ENCODE measurements around the gene GNB2. TPM values are rescaled to one million over a fixed set of nuclear protein-coding genes. Genes with fewer than 3 reads are reported as not detected.
A peak's percentile ranks its signal among the peaks of the same experiment; 100 is the strongest.
"Not testable (repeated sequence)": the region's sequence is repeated elsewhere in the genome, so short reads cannot be mapped to it uniquely, and the experiment has no call there.

The GNB2 gene
- total RNA-seq, 1 donor from 2014 or later: 61.2 TPM

- DNase-seq (ENCODE audit: low read depth in 2 of 2): peak; percentile 28 to 75
Observed at GRCh38 chr7:100694098-100694745, 20.7 kb downstream of the GNB2 start, which contains the start of gene GIGYF1. Gene GIGYF1, minus strand, starts transcription at chr7:100694250. Its CDS starts 6,012 bp downstream, at chr7:100688238.

- no peak for DNase-seq (ENCODE audit: low read depth in 2 of 2)
Observed at GRCh38 chr7:100696123-100696521, 22.6 kb downstream of the GNB2 start.

DNA sequence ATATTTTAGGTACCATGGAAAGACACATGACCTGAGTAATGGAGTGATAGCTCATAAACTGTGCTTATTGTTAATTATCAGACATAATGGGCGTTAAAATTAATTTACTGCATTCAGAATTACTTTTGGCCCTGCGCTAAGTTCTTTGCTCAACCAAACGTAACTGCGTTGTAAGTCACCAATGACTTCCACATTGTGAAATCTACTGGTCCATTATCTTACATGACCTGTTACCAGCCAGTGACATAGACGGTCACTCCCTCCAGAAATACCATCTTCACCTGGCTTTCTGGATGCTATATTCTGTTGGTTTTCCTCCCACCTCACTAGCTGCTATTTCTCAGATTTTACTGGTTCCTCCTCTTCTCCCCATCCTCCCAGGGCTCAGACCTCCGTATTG lies 25.5 kb downstream of the GNB2 start:
- DNase-seq (ENCODE audit: low read depth in 2 of 2): no peak

GRCh38 chr7:100701089-100701488 lies 27.5 kb downstream of the GNB2 start:
- not testable (repeated sequence) for DNase-seq (ENCODE audit: low read depth in 2 of 2)

GRCh38 chr7:100705320-100705752 lies 31.8 kb downstream of the GNB2 start:
- peak; percentile 35 to 73 for DNase-seq (ENCODE audit: low read depth in 2 of 2)

DNA sequence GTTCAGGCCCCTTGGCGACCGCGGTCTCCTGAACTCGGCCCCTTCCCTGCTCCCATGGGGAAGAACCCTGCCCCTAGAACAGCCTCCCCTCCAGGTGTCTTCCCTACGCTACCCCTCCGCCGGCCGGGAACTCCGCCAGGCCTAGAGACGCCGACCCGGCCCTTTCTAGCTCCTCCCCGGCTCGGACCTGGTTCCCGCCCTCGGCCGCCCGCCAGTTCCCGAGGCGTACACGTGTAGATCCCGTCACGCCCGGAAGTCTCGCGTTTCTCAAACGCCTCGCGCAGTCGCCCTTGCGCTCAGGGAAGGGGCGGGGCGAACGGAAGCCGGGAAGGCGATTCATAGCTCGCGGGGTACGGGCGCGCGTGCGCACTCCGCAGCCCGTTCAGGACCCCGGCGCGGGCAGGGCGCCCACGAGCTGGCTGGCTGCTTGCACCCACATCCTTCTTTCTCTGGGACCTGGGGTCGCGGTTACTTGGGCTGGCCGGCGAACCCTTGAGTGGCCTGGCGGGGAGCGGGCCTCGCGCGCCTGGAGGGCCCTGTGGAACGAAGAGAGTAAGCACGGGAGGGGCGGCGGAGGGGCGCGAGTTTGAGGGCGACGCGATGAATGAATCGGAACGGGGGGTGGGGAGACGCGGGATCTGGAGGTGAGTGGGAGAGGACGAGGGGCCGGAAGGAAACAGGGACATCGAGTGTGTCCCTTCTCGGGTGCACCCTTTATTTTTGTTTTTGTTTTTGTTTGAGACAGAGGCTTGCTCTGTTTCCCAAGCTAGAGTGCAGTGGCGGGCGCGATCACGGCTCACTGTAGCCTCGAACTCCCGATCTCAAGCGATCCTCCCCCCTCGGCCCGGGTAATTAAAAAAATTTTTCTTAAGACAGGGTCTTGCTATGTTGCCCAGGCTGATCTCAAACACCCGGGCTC lies 32.5 kb downstream of the GNB2 start, which contains the start of gene POP7:
TSS of gene POP7 (plus strand) at position 369 of the 919 bp plus-strand sequence. CDS start 710 bp downstream, outside the sequence.
- peak; percentile 95 to 98 for DNase-seq (ENCODE audit: low read depth in 2 of 2)

- no peak for DNase-seq (ENCODE audit: low read depth in 2 of 2)
Observed at GRCh38 chr7:100706672-100707311, 33.3 kb downstream of the GNB2 start.

GRCh38 chr7:100708395-100708794 lies 34.9 kb downstream of the GNB2 start:
- no peak for DNase-seq (ENCODE audit: low read depth in 2 of 2)

DNA sequence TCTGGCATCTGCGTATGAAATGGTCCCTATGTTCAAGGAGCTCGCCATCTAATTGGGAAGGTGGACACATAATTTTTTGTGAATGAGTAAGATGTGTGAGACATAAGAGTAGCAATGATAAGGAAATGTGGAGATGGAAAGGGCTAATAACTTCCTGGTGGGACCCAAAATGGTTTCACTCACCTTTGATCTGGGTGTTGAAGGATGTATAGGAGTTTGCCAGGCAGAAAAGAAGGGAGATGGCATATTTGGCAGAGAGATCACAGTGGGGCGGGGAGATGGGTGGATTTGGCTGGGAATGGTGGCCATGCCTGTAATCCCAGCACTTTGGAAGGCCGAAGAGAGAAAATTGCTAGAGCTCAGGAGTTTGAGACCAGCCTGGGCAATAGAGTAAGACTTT lies 36.9 kb downstream of the GNB2 start:
- DNase-seq (ENCODE audit: low read depth in 2 of 2): no peak

GRCh38 chr7:100711369-100711768 lies 37.8 kb downstream of the GNB2 start:
- DNase-seq (ENCODE audit: low read depth in 2 of 2): no peak

DNA sequence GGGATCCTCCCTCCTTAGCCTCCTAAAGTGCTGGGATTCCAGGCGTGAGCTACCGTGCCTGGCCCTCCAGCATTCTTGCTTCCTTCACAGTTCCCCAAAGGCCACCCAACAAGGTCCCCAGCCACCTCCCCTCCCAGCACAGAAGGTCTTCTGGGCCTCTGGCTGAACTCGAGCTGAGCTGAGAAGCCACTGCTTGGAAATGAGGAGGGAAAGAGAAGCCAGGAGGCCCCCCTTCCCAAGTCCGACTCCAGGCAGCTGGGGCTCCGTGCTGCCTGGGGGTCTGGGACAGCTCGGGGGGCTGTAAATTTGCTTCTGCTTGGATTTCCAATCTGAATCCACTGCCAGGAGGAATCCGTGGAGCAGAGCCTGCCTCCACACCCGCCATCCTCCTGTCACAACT lies 41.2 kb downstream of the GNB2 start:
- no peak for DNase-seq (ENCODE audit: low read depth in 2 of 2)

DNA sequence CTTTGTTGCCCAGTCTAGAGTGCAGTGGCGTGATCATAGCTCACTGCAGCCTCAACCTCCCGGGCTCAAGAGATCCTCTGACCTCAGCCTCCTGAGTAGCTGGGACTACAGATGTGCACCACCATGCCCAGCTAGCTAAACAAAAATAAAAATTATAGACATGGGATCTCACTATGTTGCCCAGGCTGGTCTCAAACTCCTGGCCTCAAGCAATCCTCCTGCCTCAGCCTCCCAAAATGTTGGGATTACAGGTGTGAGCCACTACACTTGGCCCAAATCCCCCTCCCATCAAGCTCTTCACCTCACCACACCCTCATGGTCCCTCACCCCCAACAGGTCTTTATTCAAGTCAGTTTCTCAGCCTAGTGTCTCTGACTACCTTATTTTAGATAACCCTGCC lies 43.5 kb downstream of the GNB2 start:
- not testable (repeated sequence) for DNase-seq (ENCODE audit: low read depth in 2 of 2)

- DNase-seq (ENCODE audit: low read depth in 2 of 2): peak in 1 of 2 donors; percentile 3
Observed at GRCh38 chr7:100719523-100720278, 46.2 kb downstream of the GNB2 start.

DNA sequence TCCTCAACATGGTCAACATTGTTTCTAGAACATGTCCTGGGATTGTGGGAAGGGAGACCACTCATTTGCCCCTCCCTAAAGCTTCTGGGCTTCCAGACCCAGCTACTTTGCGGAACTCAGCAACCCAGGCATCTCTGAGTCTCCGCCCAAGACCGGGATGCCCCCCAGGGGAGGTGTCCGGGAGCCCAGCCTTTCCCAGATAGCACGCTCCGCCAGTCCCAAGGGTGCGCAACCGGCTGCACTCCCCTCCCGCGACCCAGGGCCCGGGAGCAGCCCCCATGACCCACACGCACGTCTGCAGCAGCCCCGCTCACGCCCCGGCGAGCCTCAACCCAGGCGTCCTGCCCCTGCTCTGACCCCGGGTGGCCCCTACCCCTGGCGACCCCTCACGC lies 46.7 kb downstream of the GNB2 start, which contains the start of gene EPO:
TSS of gene EPO (plus strand) at position 190 of the 392 bp plus-strand sequence. CDS start 513 bp downstream, outside the sequence.
- DNase-seq (ENCODE audit: low read depth in 2 of 2): no peak

DNA sequence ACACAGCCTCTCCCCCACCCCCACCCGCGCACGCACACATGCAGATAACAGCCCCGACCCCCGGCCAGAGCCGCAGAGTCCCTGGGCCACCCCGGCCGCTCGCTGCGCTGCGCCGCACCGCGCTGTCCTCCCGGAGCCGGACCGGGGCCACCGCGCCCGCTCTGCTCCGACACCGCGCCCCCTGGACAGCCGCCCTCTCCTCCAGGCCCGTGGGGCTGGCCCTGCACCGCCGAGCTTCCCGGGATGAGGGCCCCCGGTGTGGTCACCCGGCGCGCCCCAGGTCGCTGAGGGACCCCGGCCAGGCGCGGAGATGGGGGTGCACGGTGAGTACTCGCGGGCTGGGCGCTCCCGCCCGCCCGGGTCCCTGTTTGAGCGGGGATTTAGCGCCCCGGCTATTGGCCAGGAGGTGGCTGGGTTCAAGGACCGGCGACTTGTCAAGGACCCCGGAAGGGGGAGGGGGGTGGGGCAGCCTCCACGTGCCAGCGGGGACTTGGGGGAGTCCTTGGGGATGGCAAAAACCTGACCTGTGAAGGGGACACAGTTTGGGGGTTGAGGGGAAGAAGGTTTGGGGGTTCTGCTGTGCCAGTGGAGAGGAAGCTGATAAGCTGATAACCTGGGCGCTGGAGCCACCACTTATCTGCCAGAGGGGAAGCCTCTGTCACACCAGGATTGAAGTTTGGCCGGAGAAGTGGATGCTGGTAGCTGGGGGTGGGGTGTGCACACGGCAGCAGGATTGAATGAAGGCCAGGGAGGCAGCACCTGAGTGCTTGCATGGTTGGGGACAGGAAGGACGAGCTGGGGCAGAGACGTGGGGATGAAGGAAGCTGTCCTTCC lies 47.3 kb downstream of the GNB2 start:
- no peak for DNase-seq (ENCODE audit: low read depth in 2 of 2)

- DNase-seq (ENCODE audit: low read depth in 2 of 2): no peak
Observed at GRCh38 chr7:100721505-100721812, 47.9 kb downstream of the GNB2 start.

DNA sequence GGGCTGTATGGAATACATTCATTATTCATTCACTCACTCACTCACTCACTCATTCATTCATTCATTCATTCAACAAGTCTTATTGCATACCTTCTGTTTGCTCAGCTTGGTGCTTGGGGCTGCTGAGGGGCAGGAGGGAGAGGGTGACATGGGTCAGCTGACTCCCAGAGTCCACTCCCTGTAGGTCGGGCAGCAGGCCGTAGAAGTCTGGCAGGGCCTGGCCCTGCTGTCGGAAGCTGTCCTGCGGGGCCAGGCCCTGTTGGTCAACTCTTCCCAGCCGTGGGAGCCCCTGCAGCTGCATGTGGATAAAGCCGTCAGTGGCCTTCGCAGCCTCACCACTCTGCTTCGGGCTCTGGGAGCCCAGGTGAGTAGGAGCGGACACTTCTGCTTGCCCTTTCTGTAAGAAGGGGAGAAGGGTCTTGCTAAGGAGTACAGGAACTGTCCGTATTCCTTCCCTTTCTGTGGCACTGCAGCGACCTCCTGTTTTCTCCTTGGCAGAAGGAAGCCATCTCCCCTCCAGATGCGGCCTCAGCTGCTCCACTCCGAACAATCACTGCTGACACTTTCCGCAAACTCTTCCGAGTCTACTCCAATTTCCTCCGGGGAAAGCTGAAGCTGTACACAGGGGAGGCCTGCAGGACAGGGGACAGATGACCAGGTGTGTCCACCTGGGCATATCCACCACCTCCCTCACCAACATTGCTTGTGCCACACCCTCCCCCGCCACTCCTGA lies 49.1 kb downstream of the GNB2 start:
- no peak for DNase-seq (ENCODE audit: low read depth in 2 of 2)

DNA sequence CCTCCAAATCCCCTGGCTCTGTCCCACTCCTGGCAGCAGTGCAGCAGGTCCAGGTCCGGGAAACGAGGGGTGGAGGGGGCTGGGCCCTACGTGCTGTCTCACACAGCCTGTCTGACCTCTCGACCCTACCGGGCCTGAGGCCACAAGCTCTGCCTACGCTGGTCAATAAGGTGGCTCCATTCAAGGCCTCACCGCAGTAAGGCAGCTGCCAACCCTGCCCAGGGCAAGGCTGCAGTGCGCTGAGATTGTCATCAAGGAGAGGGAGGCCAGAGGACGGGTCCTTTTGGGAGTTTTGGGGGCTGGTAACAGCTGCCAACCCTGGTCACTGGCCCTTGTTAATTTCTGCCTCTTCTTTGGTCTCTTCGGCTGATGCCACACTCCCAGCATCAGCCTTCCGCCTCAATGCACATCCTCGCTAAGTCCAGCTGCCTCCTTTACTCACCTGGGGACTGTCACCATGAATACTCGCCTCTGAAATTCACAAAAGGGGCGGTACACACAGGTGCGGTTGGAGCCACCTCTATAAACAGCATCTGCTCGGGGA lies 50.3 kb downstream of the GNB2 start:
- DNase-seq (ENCODE audit: low read depth in 2 of 2): no peak

GRCh38 chr7:100724364-100724763 lies 50.8 kb downstream of the GNB2 start:
- DNase-seq (ENCODE audit: low read depth in 2 of 2): not testable (repeated sequence)

All from dermis microvascular lymphatic vessel endothelial cell (primary cell).